ENCODE data around the gene AGRP. TPM values are rescaled to one million over a fixed set of nuclear protein-coding genes. Genes with fewer than 3 reads are reported as not detected.

Gene AGRP
- total and polyA plus RNA-seq, 11 donors = not detected

GRCh38 chr16:67506468-67506867, 23.1 kb upstream of the AGRP start:
- WGBS, 4 donors = 63 to 73% (median 69%) methylated on average over 8 of the region's 8 CpGs
- intact Hi-C loops (cut with DNase I) = no loop called here
- H3K4me3 ChIP-seq = no peak overlapping the region
- ATAC-seq (no peak), DNase-seq (no peak)
- TF ChIP-seq POLR2A (IDR thresholded peaks at IDR 0.05) = no peak
- no peak for TF ChIP-seq CTCF (IDR thresholded peaks at IDR 0.05)
- H3K27ac ChIP-seq = peak overlapping the region in 1 of 12 donors; percentile 76
- H3K4me1 ChIP-seq = peaks cover 0 to 32% (median 4%) of the 10 kb centered on the region in 12 donors
- no peaks in the 10 kb centered on the region for H3K9me3 ChIP-seq
- peaks cover 0 to 4% (median 0%) of the 10 kb centered on the region in 9 donors for H3K36me3 ChIP-seq
- H3K27me3 ChIP-seq = no peaks in the 10 kb centered on the region

- Histone ChIP-seq H3K4me1 (peaks cover 0 to 32% (median 4%) of the 10 kb centered on the region in 12 donors), H3K27ac (peak overlapping the region; percentile 16 to 79 (median 60)), H3K27me3 (no peaks in the 10 kb centered on the region), H3K36me3 (peaks cover 0 to 4% (median 0%) of the 10 kb centered on the region in 9 donors), H3K9me3 (no peaks in the 10 kb centered on the region), H3K4me3 (no peak overlapping the region)
- WGBS, 4 donors = 63 to 69% (median 65%) methylated on average over 9 of the region's 9 CpGs
- intact Hi-C loops (cut with DNase I) = no loop called here
- TF ChIP-seq CTCF (IDR thresholded peaks at IDR 0.05) (no peak), POLR2A (IDR thresholded peaks at IDR 0.05) (no peak)
- peak; percentile 50 to 76 (median 65) for DNase-seq
- ATAC-seq = peak; percentile 56 to 97 (median 90)
Observed at GRCh38 chr16:67504031-67505021, 21.0 kb upstream of the AGRP start.

GRCh38 chr16:67499106-67499505, 15.8 kb upstream of the AGRP start:
- no peaks in the 10 kb centered on the region for H3K9me3 ChIP-seq
- 57 to 65% (median 61%) methylated on average over 3 to 4 of the region's 4 CpGs for WGBS, 4 donors
- H3K4me1 ChIP-seq = peaks cover 0 to 16% (median 4%) of the 10 kb centered on the region in 12 donors
- DNase-seq = peak in 2 of 5 donors; percentile 29 to 59
- intact Hi-C loops (cut with DNase I) = no loop called here
- no peak for TF ChIP-seq POLR2A (IDR thresholded peaks at IDR 0.05)
- H3K27ac ChIP-seq = peak overlapping the region in 1 of 12 donors; percentile 24
- peaks cover 0 to 5% (median 0%) of the 10 kb centered on the region in 9 donors for H3K36me3 ChIP-seq
- H3K4me3 ChIP-seq = no peak overlapping the region
- ATAC-seq = peak in 3 of 4 donors; percentile 70 to 74 (median 73)
- H3K27me3 ChIP-seq = no peaks in the 10 kb centered on the region

GRCh38 chr16:67490335-67491096, 7.2 kb upstream of the AGRP start:
- H3K4me1 ChIP-seq = peaks cover 0 to 75% (median 14%) of the 10 kb centered on the region in 12 donors
- 88 to 91% (median 89%) methylated on average over 8 of the region's 8 CpGs for WGBS, 4 donors
- no peak for DNase-seq

More at GRCh38 chr16:67490335-67491096, 7.2 kb upstream of the AGRP start:
- H3K4me3 ChIP-seq = no peak overlapping the region
- peaks cover 0 to 12% (median 0%) of the 10 kb centered on the region in 9 donors for H3K36me3 ChIP-seq
- H3K9me3 ChIP-seq = no peaks in the 10 kb centered on the region
- TF ChIP-seq CTCF (IDR thresholded peaks at IDR 0.05) = no peak
- TF ChIP-seq POLR2A (IDR thresholded peaks at IDR 0.05) = no peak
- ATAC-seq = no peak
- H3K27me3 ChIP-seq = no peaks in the 10 kb centered on the region
- intact Hi-C loops (cut with DNase I) = no loop called here
- peak overlapping the region in 6 of 12 donors; percentile 46 to 82 (median 58) for H3K27ac ChIP-seq

All from heart left ventricle (tissue), 16 donors.